Type B pancreatic cell (in vitro differentiated cells): Measurements from ENCODE around the gene C4orf51. TPM values are rescaled to one million over a fixed set of nuclear protein-coding genes. Genes with fewer than 3 reads are reported as not detected.

Source experiments
- DNase-seq: peaks from one replicate; pipeline ENCODE4 v3.0.0; 2021; ENCODE audit warnings: mixed read lengths; ENCODE audit not compliant: unreplicated experiment; ENCODE audit errors: extremely low spot score
- H3K27ac Mint-ChIP-seq: 2 replicates; pipeline ENCODE4 v1.8.0; 2021; ENCODE audit warnings: mild to moderate bottlenecking, mixed read lengths
- H3K27me3 Mint-ChIP-seq: 2 replicates; pipeline ENCODE4 v1.8.0; 2021; ENCODE audit warnings: mixed read lengths
- H3K36me3 Mint-ChIP-seq: 2 replicates; pipeline ENCODE4 v1.8.0; 2021; ENCODE audit warnings: mixed read lengths
- H3K4me1 Mint-ChIP-seq: one replicate; pipeline ENCODE4 v1.8.0; 2021; ENCODE audit warnings: mixed read lengths; ENCODE audit not compliant: unreplicated experiment
- H3K4me3 Mint-ChIP-seq: 2 replicates; pipeline ENCODE4 v1.8.0; 2021; ENCODE audit warnings: mild to moderate bottlenecking, mixed read lengths
- H3K9me3 Mint-ChIP-seq: 2 replicates; pipeline ENCODE4 v1.8.0; 2021; ENCODE audit warnings: mixed read lengths
- total RNA-seq: library from RNA; stranded (reverse); gene quantifications from 2 replicates; pipeline ENCODE4 v1.2.1, GENCODE V29; 2021; ENCODE audit warnings: low replicate concordance
- TF ChIP-seq, protein P1 (sequence below): fragments of 200-600 bp; sonication (generic); conservative IDR thresholded peaks from 2 replicates; pipeline ENCODE4 v1.5.0; 2021; ENCODE audit warnings: antibody characterized with exemption, mild to moderate bottlenecking

Gene C4orf51
- total RNA-seq, 1 donor from 2014 or later: not detected

DNA sequence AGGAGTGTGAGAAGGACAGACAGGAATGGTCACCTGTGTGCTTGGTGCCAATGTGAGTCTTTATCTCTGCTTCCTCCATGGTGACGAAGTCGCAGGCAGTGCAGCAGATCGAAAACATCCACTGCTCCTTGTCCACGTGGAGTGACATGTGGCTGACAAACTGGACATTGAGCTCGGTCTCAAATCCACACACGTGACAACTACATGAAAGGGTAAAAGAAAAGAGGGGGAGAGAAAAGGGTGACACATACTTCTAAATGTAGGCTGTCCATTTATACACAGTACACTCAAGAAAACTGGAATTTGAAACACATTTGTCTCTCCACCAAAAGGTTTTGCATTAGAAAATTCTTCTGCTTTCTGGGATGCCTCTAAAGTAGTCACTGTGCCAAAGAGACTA lies 94.5 kb downstream of the C4orf51 start:
- no peaks in the 10 kb centered on the region for H3K9me3 Mint-ChIP-seq
- H3K4me1 Mint-ChIP-seq: no peaks in the 10 kb centered on the region
- H3K36me3 Mint-ChIP-seq: peaks cover 44% of the 10 kb centered on the region
- TF ChIP-seq, protein P1, sequence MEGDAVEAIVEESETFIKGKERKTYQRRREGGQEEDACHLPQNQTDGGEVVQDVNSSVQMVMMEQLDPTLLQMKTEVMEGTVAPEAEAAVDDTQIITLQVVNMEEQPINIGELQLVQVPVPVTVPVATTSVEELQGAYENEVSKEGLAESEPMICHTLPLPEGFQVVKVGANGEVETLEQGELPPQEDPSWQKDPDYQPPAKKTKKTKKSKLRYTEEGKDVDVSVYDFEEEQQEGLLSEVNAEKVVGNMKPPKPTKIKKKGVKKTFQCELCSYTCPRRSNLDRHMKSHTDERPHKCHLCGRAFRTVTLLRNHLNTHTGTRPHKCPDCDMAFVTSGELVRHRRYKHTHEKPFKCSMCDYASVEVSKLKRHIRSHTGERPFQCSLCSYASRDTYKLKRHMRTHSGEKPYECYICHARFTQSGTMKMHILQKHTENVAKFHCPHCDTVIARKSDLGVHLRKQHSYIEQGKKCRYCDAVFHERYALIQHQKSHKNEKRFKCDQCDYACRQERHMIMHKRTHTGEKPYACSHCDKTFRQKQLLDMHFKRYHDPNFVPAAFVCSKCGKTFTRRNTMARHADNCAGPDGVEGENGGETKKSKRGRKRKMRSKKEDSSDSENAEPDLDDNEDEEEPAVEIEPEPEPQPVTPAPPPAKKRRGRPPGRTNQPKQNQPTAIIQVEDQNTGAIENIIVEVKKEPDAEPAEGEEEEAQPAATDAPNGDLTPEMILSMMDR: no peak
- H3K4me3 Mint-ChIP-seq: no peak overlapping the region
- H3K27ac Mint-ChIP-seq: no peak overlapping the region
- DNase-seq: no peak
- no peaks in the 10 kb centered on the region for H3K27me3 Mint-ChIP-seq

DNA sequence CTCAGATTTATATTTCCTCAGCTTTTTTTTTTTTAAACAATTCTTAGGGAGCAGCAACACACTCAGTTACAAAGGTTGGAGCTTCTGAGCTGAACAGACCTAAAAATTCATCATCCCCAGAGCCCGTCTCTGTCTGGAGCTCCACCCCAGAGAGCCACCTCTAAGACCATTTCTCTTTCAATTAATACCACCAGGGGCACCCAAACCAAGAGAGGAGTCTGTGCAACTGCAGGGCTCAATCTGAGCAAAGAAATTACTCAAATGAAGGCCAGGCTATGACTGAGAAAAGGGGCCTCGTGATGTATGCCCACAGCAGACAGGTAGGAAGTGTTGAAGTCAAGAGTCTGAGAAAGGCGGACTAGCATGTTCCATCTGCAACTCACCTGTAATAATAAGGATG lies 95.5 kb downstream of the C4orf51 start:
- peaks cover 50% of the 10 kb centered on the region for H3K36me3 Mint-ChIP-seq
- no peaks in the 10 kb centered on the region for H3K27me3 Mint-ChIP-seq
- DNase-seq: no peak
- H3K4me3 Mint-ChIP-seq: no peak overlapping the region
- no peak overlapping the region for H3K27ac Mint-ChIP-seq
- TF ChIP-seq, protein P1: no peak
- no peaks in the 10 kb centered on the region for H3K9me3 Mint-ChIP-seq
- H3K4me1 Mint-ChIP-seq: no peaks in the 10 kb centered on the region

DNA sequence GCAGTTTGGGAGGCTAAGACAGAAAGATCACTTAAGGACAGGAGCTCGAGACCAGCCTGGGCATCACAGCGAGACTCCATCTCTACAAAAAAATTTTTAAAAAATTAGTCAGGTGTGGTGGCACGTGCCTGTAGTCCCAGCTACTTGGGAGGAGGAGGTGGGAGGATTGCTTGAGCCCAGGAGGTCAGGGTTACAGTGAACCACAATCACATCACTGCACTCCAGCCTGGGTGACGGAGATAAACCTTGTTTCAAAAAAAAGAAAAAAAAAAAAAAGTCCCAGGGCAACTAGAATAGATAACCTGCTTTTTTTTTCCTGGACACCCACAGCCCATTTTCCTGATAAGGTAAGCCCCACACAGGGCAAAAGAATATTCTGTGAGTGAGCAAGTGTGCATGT lies 96.3 kb downstream of the C4orf51 start:
- no peaks in the 10 kb centered on the region for H3K9me3 Mint-ChIP-seq
- no peak overlapping the region for H3K4me3 Mint-ChIP-seq
- DNase-seq: no peak
- H3K4me1 Mint-ChIP-seq: no peaks in the 10 kb centered on the region
- H3K36me3 Mint-ChIP-seq: peaks cover 50% of the 10 kb centered on the region
- TF ChIP-seq, protein P1: no peak
- no peak overlapping the region for H3K27ac Mint-ChIP-seq
- H3K27me3 Mint-ChIP-seq: no peaks in the 10 kb centered on the region

- Mint-ChIP-seq H3K4me1 (no peaks in the 10 kb centered on the region), H3K36me3 (peaks cover 35% of the 10 kb centered on the region), H3K27ac (no peak overlapping the region)
Measured at GRCh38 chr4:145779319-145779801, 99.4 kb downstream of the C4orf51 start.

GRCh38 chr4:145781351-145781750 lies 101.4 kb downstream of the C4orf51 start:
- Mint-ChIP-seq H3K27me3 (no peaks in the 10 kb centered on the region), H3K9me3 (no peaks in the 10 kb centered on the region), H3K27ac (no peak overlapping the region), H3K4me1 (no peaks in the 10 kb centered on the region), H3K4me3 (no peak overlapping the region), H3K36me3 (peaks cover 42% of the 10 kb centered on the region)
- DNase-seq: no peak
- TF ChIP-seq, protein P1: no peak

More at GRCh38 chr4:145779319-145779801, 99.4 kb downstream of the C4orf51 start:
- no peak overlapping the region for H3K4me3 Mint-ChIP-seq
- H3K9me3 Mint-ChIP-seq: no peaks in the 10 kb centered on the region
- TF ChIP-seq, protein P1: no peak
- no peak for DNase-seq
- no peaks in the 10 kb centered on the region for H3K27me3 Mint-ChIP-seq

Other genes with a start within 250 kb of the C4orf51 start
- 32.0 and 41.7 TPM in 2 replicates for gene SMAD1, start 198.3 kb upstream of the C4orf51 start, total RNA-seq
- 10.0 and 10.4 TPM in 2 replicates for gene MMAA, start 60.8 kb upstream of the C4orf51 start, total RNA-seq